ENCODE data around the gene PRLR.

Gene PRLR

GRCh38 chr5:35152733-35153132 is 77.6 kb downstream of the PRLR start:
- Histone ChIP-seq H3K4me3 (ENCODE audit: low read depth in 1 of 5, low read length in 5 of 5) (no peak overlapping the region), H3K27ac (ENCODE audit: low read depth, low read length) (no peak overlapping the region), H3K4me1 (ENCODE audit: control insufficient read depth in 5 of 5, insufficient read depth in 5 of 5, low read length in 5 of 5) (no peaks in the 10 kb centered on the region), H3K9ac (ENCODE audit: low read length in 5 of 5) (no peak overlapping the region), H3K36me3 (ENCODE audit: control insufficient read depth in 5 of 5, insufficient read depth in 5 of 5, low read length in 5 of 5) (no peaks in the 10 kb centered on the region), H3K9me3 (ENCODE audit: control insufficient read depth in 5 of 5, low read length in 5 of 5) (peaks cover 0 to 2% (median 0%) of the 10 kb centered on the region in 5 donors), H3K27me3 (ENCODE audit: control insufficient read depth in 5 of 5, insufficient read depth in 4 of 5, low read length in 5 of 5) (no peaks in the 10 kb centered on the region)

GRCh38 chr5:35151146-35151920 is 79.0 kb downstream of the PRLR start:
- Histone ChIP-seq H3K4me3 (ENCODE audit: low read depth in 1 of 5, low read length in 5 of 5) (no peak overlapping the region), H3K36me3 (ENCODE audit: control insufficient read depth in 5 of 5, insufficient read depth in 5 of 5, low read length in 5 of 5) (no peaks in the 10 kb centered on the region), H3K4me1 (ENCODE audit: control insufficient read depth in 5 of 5, insufficient read depth in 5 of 5, low read length in 5 of 5) (no peaks in the 10 kb centered on the region), H3K9ac (ENCODE audit: low read length in 5 of 5) (no peak overlapping the region), H3K9me3 (ENCODE audit: control insufficient read depth in 5 of 5, low read length in 5 of 5) (no peaks in the 10 kb centered on the region), H3K27ac (ENCODE audit: low read depth, low read length) (no peak overlapping the region), H3K27me3 (ENCODE audit: control insufficient read depth in 5 of 5, insufficient read depth in 4 of 5, low read length in 5 of 5) (no peaks in the 10 kb centered on the region)

- Histone ChIP-seq H3K27me3 (ENCODE audit: control insufficient read depth in 5 of 5, insufficient read depth in 4 of 5, low read length in 5 of 5) (no peaks in the 10 kb centered on the region), H3K9me3 (ENCODE audit: control insufficient read depth in 5 of 5, low read length in 5 of 5) (no peaks in the 10 kb centered on the region), H3K27ac (ENCODE audit: low read depth, low read length) (no peak overlapping the region), H3K4me3 (ENCODE audit: low read depth in 1 of 5, low read length in 5 of 5) (no peak overlapping the region), H3K4me1 (ENCODE audit: control insufficient read depth in 5 of 5, insufficient read depth in 5 of 5, low read length in 5 of 5) (no peaks in the 10 kb centered on the region), H3K36me3 (ENCODE audit: control insufficient read depth in 5 of 5, insufficient read depth in 5 of 5, low read length in 5 of 5) (no peaks in the 10 kb centered on the region), H3K9ac (ENCODE audit: low read length in 5 of 5) (no peak overlapping the region)
Measured at GRCh38 chr5:35149041-35149440, 81.2 kb downstream of the PRLR start.

GRCh38 chr5:35146406-35146805 is 83.9 kb downstream of the PRLR start:
- Histone ChIP-seq H3K27ac (ENCODE audit: low read depth, low read length) (no peak overlapping the region), H3K9me3 (ENCODE audit: control insufficient read depth in 5 of 5, low read length in 5 of 5) (no peaks in the 10 kb centered on the region), H3K36me3 (ENCODE audit: control insufficient read depth in 5 of 5, insufficient read depth in 5 of 5, low read length in 5 of 5) (no peaks in the 10 kb centered on the region), H3K4me3 (ENCODE audit: low read depth in 1 of 5, low read length in 5 of 5) (no peak overlapping the region), H3K9ac (ENCODE audit: low read length in 5 of 5) (no peak overlapping the region), H3K4me1 (ENCODE audit: control insufficient read depth in 5 of 5, insufficient read depth in 5 of 5, low read length in 5 of 5) (no peaks in the 10 kb centered on the region), H3K27me3 (ENCODE audit: control insufficient read depth in 5 of 5, insufficient read depth in 4 of 5, low read length in 5 of 5) (no peaks in the 10 kb centered on the region)

- no peak overlapping the region for H3K4me3 ChIP-seq (ENCODE audit: low read depth in 1 of 5, low read length in 5 of 5)
- H3K27ac ChIP-seq (ENCODE audit: low read depth, low read length) = no peak overlapping the region
- no peaks in the 10 kb centered on the region for H3K4me1 ChIP-seq (ENCODE audit: control insufficient read depth in 5 of 5, insufficient read depth in 5 of 5, low read length in 5 of 5)
- no peaks in the 10 kb centered on the region for H3K27me3 ChIP-seq (ENCODE audit: control insufficient read depth in 5 of 5, insufficient read depth in 4 of 5, low read length in 5 of 5)
- no peak overlapping the region for H3K9ac ChIP-seq (ENCODE audit: low read length in 5 of 5)
- H3K36me3 ChIP-seq (ENCODE audit: control insufficient read depth in 5 of 5, insufficient read depth in 5 of 5, low read length in 5 of 5) = no peaks in the 10 kb centered on the region
- H3K9me3 ChIP-seq (ENCODE audit: control insufficient read depth in 5 of 5, low read length in 5 of 5) = no peaks in the 10 kb centered on the region
Measured at GRCh38 chr5:35145691-35146317, 84.5 kb downstream of the PRLR start.

- no peak overlapping the region for H3K9ac ChIP-seq (ENCODE audit: low read length in 5 of 5)
- no peaks in the 10 kb centered on the region for H3K27me3 ChIP-seq (ENCODE audit: control insufficient read depth in 5 of 5, insufficient read depth in 4 of 5, low read length in 5 of 5)
- no peak overlapping the region for H3K4me3 ChIP-seq (ENCODE audit: low read depth in 1 of 5, low read length in 5 of 5)
- no peak overlapping the region for H3K27ac ChIP-seq (ENCODE audit: low read depth, low read length)
- no peaks in the 10 kb centered on the region for H3K9me3 ChIP-seq (ENCODE audit: control insufficient read depth in 5 of 5, low read length in 5 of 5)
- H3K4me1 ChIP-seq (ENCODE audit: control insufficient read depth in 5 of 5, insufficient read depth in 5 of 5, low read length in 5 of 5) = no peaks in the 10 kb centered on the region
- H3K36me3 ChIP-seq (ENCODE audit: control insufficient read depth in 5 of 5, insufficient read depth in 5 of 5, low read length in 5 of 5) = no peaks in the 10 kb centered on the region
Measured at GRCh38 chr5:35145012-35145411, 85.3 kb downstream of the PRLR start.

GRCh38 chr5:35143841-35144240 is 86.4 kb downstream of the PRLR start:
- Histone ChIP-seq H3K27me3 (ENCODE audit: control insufficient read depth in 5 of 5, insufficient read depth in 4 of 5, low read length in 5 of 5) (no peaks in the 10 kb centered on the region), H3K4me3 (ENCODE audit: low read depth in 1 of 5, low read length in 5 of 5) (no peak overlapping the region)

GRCh38 chr5:35141739-35142138 is 88.5 kb downstream of the PRLR start:
- Histone ChIP-seq H3K9ac (ENCODE audit: low read length in 5 of 5) (no peak overlapping the region), H3K9me3 (ENCODE audit: control insufficient read depth in 5 of 5, low read length in 5 of 5) (no peaks in the 10 kb centered on the region), H3K4me1 (ENCODE audit: control insufficient read depth in 5 of 5, insufficient read depth in 5 of 5, low read length in 5 of 5) (no peaks in the 10 kb centered on the region), H3K4me3 (ENCODE audit: low read depth in 1 of 5, low read length in 5 of 5) (no peak overlapping the region), H3K27me3 (ENCODE audit: control insufficient read depth in 5 of 5, insufficient read depth in 4 of 5, low read length in 5 of 5) (no peaks in the 10 kb centered on the region), H3K36me3 (ENCODE audit: control insufficient read depth in 5 of 5, insufficient read depth in 5 of 5, low read length in 5 of 5) (no peaks in the 10 kb centered on the region), H3K27ac (ENCODE audit: low read depth, low read length) (no peak overlapping the region)

More at GRCh38 chr5:35143841-35144240, 86.4 kb downstream of the PRLR start:
- Histone ChIP-seq H3K27ac (ENCODE audit: low read depth, low read length) (no peak overlapping the region), H3K36me3 (ENCODE audit: control insufficient read depth in 5 of 5, insufficient read depth in 5 of 5, low read length in 5 of 5) (no peaks in the 10 kb centered on the region), H3K4me1 (ENCODE audit: control insufficient read depth in 5 of 5, insufficient read depth in 5 of 5, low read length in 5 of 5) (no peaks in the 10 kb centered on the region), H3K9me3 (ENCODE audit: control insufficient read depth in 5 of 5, low read length in 5 of 5) (no peaks in the 10 kb centered on the region), H3K9ac (ENCODE audit: low read length in 5 of 5) (no peak overlapping the region)

GRCh38 chr5:35138232-35138631 is 92.1 kb downstream of the PRLR start:
- Histone ChIP-seq H3K9ac (ENCODE audit: low read length in 5 of 5) (no peak overlapping the region), H3K36me3 (ENCODE audit: control insufficient read depth in 5 of 5, insufficient read depth in 5 of 5, low read length in 5 of 5) (no peaks in the 10 kb centered on the region), H3K27me3 (ENCODE audit: control insufficient read depth in 5 of 5, insufficient read depth in 4 of 5, low read length in 5 of 5) (no peaks in the 10 kb centered on the region), H3K4me1 (ENCODE audit: control insufficient read depth in 5 of 5, insufficient read depth in 5 of 5, low read length in 5 of 5) (no peaks in the 10 kb centered on the region), H3K27ac (ENCODE audit: low read depth, low read length) (no peak overlapping the region), H3K9me3 (ENCODE audit: control insufficient read depth in 5 of 5, low read length in 5 of 5) (no peaks in the 10 kb centered on the region), H3K4me3 (ENCODE audit: low read depth in 1 of 5, low read length in 5 of 5) (no peak overlapping the region)

- Histone ChIP-seq H3K9ac (ENCODE audit: low read length in 5 of 5) (no peak overlapping the region), H3K4me3 (ENCODE audit: low read depth in 1 of 5, low read length in 5 of 5) (no peak overlapping the region), H3K4me1 (ENCODE audit: control insufficient read depth in 5 of 5, insufficient read depth in 5 of 5, low read length in 5 of 5) (no peaks in the 10 kb centered on the region), H3K27me3 (ENCODE audit: control insufficient read depth in 5 of 5, insufficient read depth in 4 of 5, low read length in 5 of 5) (no peaks in the 10 kb centered on the region), H3K36me3 (ENCODE audit: control insufficient read depth in 5 of 5, insufficient read depth in 5 of 5, low read length in 5 of 5) (no peaks in the 10 kb centered on the region), H3K9me3 (ENCODE audit: control insufficient read depth in 5 of 5, low read length in 5 of 5) (peaks cover 0 to 7% (median 0%) of the 10 kb centered on the region in 5 donors), H3K27ac (ENCODE audit: low read depth, low read length) (no peak overlapping the region)
Measured at GRCh38 chr5:35136386-35136785, 93.9 kb downstream of the PRLR start.
